Measurements from ENCODE around the gene EEPD1. TPM values are rescaled to one million over a fixed set of nuclear protein-coding genes. Genes with fewer than 3 reads are reported as not detected.

Gene EEPD1
- total RNA-seq, 4 donors from 2014 or later: 2.2 to 9.3 (median 6.2) TPM

DNA sequence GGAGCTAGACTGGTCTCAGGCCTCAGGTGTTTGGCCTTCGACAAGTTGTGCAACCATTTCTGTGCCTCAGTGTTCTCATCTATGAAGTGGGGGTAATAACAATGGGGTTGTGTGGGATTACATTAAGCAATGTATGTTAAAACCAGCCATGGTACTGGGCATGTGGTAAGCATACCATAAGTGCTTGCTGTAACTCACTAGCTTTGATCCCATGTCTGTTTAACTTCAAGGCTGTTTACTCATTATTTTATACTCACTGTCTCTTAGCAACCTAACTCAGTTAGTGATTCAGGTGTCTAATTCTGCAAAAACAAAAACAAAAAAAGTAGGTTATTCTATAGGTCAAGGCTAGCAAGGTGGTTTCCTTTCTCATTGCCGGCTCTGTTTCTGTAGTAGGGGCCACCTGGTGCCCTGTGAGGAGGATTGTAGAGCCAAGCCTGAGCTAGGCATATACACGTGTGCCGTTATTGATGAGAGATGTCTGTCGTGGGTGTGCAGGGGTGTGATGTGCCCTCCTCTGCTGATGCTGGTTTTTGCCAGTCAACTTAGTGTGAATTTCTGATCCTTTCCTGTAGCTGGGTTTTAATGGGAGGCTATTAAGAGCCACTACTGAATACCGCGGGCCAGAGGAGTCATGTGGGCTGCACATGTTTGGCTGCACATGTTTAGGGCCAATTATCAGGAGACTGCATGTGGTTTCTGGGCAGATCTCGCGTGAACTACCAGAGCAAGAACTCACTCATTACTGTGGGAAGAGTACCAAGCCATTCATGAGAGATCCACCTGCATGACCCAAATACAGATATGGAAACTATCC is 56.2 kb downstream of the EEPD1 start:
- intact Hi-C loops (cut with DNase I): no loop called here
- no peak overlapping the region for H3K27ac ChIP-seq

DNA sequence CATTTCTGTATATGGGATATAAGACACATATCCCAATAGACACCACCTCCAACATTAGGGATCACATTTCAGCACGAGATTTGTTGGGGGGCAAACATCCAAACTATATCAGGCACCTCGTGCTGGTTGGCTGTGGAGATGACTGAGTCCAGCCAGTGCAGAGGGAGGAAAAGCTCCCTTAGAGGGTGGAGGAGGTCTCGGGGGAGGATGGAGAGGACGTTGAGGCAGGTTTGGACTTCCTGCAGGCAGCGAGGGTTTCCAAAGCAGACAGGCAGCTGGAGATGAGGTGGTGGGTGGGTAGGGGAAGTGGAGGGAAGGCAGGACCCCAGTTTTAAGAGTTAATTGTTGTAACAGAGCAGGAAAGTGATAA is 56.7 kb downstream of the EEPD1 start:
- H3K4me3 ChIP-seq (replicated peaks in 1 of 3): no peak overlapping the region
- H3K9me3 ChIP-seq: no peaks in the 10 kb centered on the region
- no peak for DNase-seq
- no peaks in the 10 kb centered on the region for H3K27me3 ChIP-seq
- intact Hi-C loops (cut with DNase I): no loop called here
- H3K4me1 ChIP-seq: peaks cover 15 to 18% of the 10 kb centered on the region in 2 donors
- H3K36me3 ChIP-seq: no peaks in the 10 kb centered on the region
- TF ChIP-seq POLR2A (IDR thresholded peaks at IDR 0.05): no peak
- TF ChIP-seq, protein P1, sequence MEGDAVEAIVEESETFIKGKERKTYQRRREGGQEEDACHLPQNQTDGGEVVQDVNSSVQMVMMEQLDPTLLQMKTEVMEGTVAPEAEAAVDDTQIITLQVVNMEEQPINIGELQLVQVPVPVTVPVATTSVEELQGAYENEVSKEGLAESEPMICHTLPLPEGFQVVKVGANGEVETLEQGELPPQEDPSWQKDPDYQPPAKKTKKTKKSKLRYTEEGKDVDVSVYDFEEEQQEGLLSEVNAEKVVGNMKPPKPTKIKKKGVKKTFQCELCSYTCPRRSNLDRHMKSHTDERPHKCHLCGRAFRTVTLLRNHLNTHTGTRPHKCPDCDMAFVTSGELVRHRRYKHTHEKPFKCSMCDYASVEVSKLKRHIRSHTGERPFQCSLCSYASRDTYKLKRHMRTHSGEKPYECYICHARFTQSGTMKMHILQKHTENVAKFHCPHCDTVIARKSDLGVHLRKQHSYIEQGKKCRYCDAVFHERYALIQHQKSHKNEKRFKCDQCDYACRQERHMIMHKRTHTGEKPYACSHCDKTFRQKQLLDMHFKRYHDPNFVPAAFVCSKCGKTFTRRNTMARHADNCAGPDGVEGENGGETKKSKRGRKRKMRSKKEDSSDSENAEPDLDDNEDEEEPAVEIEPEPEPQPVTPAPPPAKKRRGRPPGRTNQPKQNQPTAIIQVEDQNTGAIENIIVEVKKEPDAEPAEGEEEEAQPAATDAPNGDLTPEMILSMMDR (IDR thresholded peaks at IDR 0.05): no peak
- H3K27ac ChIP-seq: no peak overlapping the region
- WGBS, 2 donors: 71 to 75% methylated on average over 5 of the region's 5 CpGs

More for the DNA sequence above, 56.2 kb downstream of the EEPD1 start:
- H3K9me3 ChIP-seq: no peaks in the 10 kb centered on the region
- H3K36me3 ChIP-seq: no peaks in the 10 kb centered on the region
- TF ChIP-seq POLR2A (IDR thresholded peaks at IDR 0.05): no peak
- TF ChIP-seq, protein P1 (IDR thresholded peaks at IDR 0.05): no peak
- DNase-seq: no peak
- WGBS, 2 donors: 91 to 94% methylated on average over 9 of the region's 9 CpGs
- H3K4me3 ChIP-seq (replicated peaks in 1 of 3): no peak overlapping the region
- no peaks in the 10 kb centered on the region for H3K27me3 ChIP-seq
- H3K4me1 ChIP-seq: peaks cover 15 to 18% of the 10 kb centered on the region in 2 donors

DNA sequence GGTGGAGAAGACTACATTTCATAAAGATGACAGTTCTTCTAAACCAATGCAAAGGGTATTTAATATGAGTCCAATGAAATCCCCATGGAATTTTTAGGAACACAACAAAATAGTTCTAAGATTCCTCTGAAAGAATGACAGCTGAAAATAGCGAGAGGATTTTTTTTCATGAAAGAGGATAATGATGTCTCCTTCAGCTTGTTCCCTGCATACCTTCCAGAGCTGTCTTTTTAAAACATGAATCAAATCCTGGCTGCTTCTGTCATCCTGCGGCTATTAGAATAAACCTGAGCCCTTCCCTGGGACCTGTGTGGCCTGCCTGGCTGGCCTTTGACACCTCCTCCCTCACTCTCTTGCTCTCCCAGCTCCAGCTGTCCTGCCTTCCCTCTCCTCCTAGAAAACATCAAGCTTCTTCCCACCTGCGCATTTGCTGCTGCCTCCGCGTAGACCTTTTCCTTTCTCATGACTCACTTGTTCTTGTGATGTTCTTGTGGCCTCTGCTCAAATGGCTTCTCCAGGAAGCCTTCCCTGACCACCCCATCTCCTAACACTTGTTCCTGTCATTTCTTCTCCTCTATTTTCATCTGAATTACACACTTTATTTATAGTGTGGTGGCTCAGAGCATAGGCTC is 57.4 kb downstream of the EEPD1 start:
- H3K4me3 ChIP-seq (replicated peaks in 1 of 3): no peak overlapping the region
- intact Hi-C loops (cut with DNase I): no loop called here
- H3K4me1 ChIP-seq: peaks cover 15 to 18% of the 10 kb centered on the region in 2 donors
- no peaks in the 10 kb centered on the region for H3K9me3 ChIP-seq
- DNase-seq: no peak
- no peaks in the 10 kb centered on the region for H3K27me3 ChIP-seq
- H3K36me3 ChIP-seq: no peaks in the 10 kb centered on the region
- 88% methylated on average over 5 of the region's 5 CpGs for WGBS, 2 donors
- no peak overlapping the region for H3K27ac ChIP-seq
- TF ChIP-seq, protein P1 (IDR thresholded peaks at IDR 0.05): no peak
- TF ChIP-seq POLR2A (IDR thresholded peaks at IDR 0.05): no peak

DNA sequence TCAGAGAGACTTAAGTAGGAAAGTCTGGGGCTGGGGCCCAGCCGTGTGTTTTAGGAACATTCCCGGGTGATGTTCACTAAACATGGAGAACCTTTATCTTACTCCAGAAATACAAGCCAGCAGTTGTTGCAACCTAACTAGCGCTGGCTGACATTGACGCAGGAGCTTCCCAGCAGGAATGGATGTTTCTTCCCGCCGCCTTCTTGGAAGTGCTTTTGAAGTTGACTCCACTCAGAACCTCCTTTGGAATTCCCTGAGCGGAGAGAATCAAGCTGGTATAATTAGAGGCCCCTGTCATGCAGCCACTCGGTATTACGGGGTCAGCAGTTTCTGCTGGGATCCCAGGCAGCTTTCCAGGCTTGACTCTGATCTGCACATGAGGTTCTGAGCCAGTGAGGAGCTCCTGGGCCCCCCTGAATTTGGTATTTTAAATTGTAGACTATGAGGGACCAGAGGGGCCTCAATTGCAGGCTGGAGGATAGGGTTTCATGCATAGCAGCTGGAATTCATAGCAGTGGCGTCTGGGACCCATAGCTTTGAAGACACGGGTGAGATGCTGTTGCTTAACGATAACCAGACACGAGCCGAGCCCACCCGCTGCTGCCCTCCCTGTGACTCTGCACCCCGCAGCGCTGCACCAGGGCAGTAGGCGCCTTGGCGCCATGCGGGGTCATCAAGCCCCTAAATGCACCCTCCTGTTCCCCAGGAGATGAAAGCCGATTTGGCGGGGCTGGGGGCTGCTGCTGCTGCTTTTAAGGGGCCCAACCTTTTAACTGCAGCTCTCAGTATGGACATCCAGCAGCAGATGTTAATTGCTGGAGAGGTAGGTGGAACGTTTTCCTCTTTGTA is 61.8 kb downstream of the EEPD1 start:
- no peaks in the 10 kb centered on the region for H3K36me3 ChIP-seq
- H3K27me3 ChIP-seq: no peaks in the 10 kb centered on the region
- H3K4me3 ChIP-seq (replicated peaks in 1 of 3): no peak overlapping the region
- no peak for TF ChIP-seq POLR2A (IDR thresholded peaks at IDR 0.05)
- TF ChIP-seq, protein P1 (IDR thresholded peaks at IDR 0.05): no peak
- intact Hi-C loops (cut with DNase I): no loop called here
- H3K9me3 ChIP-seq: no peaks in the 10 kb centered on the region
- DNase-seq: no peak
- H3K4me1 ChIP-seq: no peaks in the 10 kb centered on the region
- WGBS, 2 donors: 92 to 94% methylated on average over 17 of the region's 23 CpGs
- no peak overlapping the region for H3K27ac ChIP-seq

All from thyroid gland (tissue), 4 donors.